Sigmoid colon (tissue), 7 donors: ENCODE data around the gene ENTREP3. TPM values are rescaled to one million over a fixed set of nuclear protein-coding genes. Genes with fewer than 3 reads are reported as not detected.
A peak's percentile ranks its signal among the peaks of the same experiment; 100 is the strongest.

Source experiments
- DNase-seq: peaks from one replicate; pipeline ENCODE4 v3.0.0-alpha.2; 2019
- H3K27ac ChIP-seq, 4 donors: fragments of 200-600 bp; sonication (generic); one replicate each; pipeline ENCODE4 v1.5.1; 2016 to 2019; ENCODE audit warnings: mild to moderate bottlenecking in 1 of 4
- H3K27me3 ChIP-seq, 3 donors: fragments of 200-600 bp; sonication (generic); one replicate each; pipeline ENCODE4 v1.5.1; 2019; ENCODE audit warnings: mild to moderate bottlenecking in 1 of 3
- H3K36me3 ChIP-seq, 4 donors: fragments of 200-600 bp; sonication (generic); one replicate each; pipeline ENCODE4 v1.5.1; 2016 to 2019
- H3K4me1 ChIP-seq, 4 donors: fragments of 200-600 bp; sonication (generic); one replicate each; pipeline ENCODE4 v1.5.1; 2017 to 2019
- H3K4me3 ChIP-seq, 4 donors: fragments of 200-600 bp; sonication (generic); one replicate each; pipeline ENCODE4 v1.5.1; 2017 to 2019; ENCODE audit warnings: mild to moderate bottlenecking in 2 of 4, moderate library complexity in 1 of 4
- H3K9me3 ChIP-seq, 4 donors: fragments of 200-600 bp in 3 of 4; sonication (generic) in 3 of 4; one replicate each; pipeline versions ENCODE4 v1.5.1 to v1.6.1; 2013 to 2019
- EP300 ChIP-seq, 4 donors: sonication (generic); formaldehyde crosslinking; IDR thresholded peaks; one replicate each; pipeline ENCODE4 v1.6.1; 2017; ENCODE audit warnings: antibody characterized with exemption in 4 of 4
- POLR2A ChIP-seq, 2 donors: fragments of 450-650 bp; IDR thresholded peaks; one replicate each; pipeline ENCODE4 v1.6.1; 2016; ENCODE audit warnings: antibody characterized with exemption in 2 of 2, mild to moderate bottlenecking in 2 of 2, moderate library complexity in 2 of 2
- POLR2AphosphoS5 ChIP-seq, 4 donors: sonication (generic); formaldehyde crosslinking; IDR thresholded peaks; one replicate each; pipeline ENCODE4 v1.6.1; 2017; ENCODE audit warnings: antibody characterized with exemption in 4 of 4
- WGBS, 2 donors: extraction: QIAGEN DNeasy Blood & Tissue Kit; methylation state at CpG; one replicate each; pipeline ENCODE4 v1.1.7; 2013; 5-methylcytosine and 5-hydroxymethylcytosine counted together
- intact Hi-C: fragments of 100-400 bp; cut with DNase I; formaldehyde crosslinking; loops from one replicate; pipeline ENCODE4 v1.15.1; 2023
- polyA plus RNA-seq, 3 donors: library from polyadenylated mRNA; stranded (reverse); fragments of 200-250 nt; gene quantifications; one replicate each; pipeline ENCODE4 v1.2.3, GENCODE V29; 2013
- total RNA-seq, 4 donors: library from RNA; depleted of rRNA; stranded (reverse); fragments of >200 nt; gene quantifications; one replicate each; pipeline ENCODE4 v1.1.0, GENCODE V29; 2016
- TF ChIP-seq, protein P1 (sequence below), 4 experiments: fragments of 450-650 bp in 3 of 4; fragments of 200-600 bp in 1 of 4; IDR thresholded peaks; one replicate each; pipeline ENCODE4 v1.5.1; 2016 to 2019; ENCODE audit warnings: antibody characterized with exemption in 4 of 4, mild to moderate bottlenecking in 3 of 4, moderate library complexity in 2 of 4
- donor health status: healthy with polysubstance abuse.
- donor health status: Bipolar disorder and iron deficiency.
- donor health status: healthy.

Gene ENTREP3
- total and polyA plus RNA-seq, 7 donors: 5.4 to 44.0 (median 15.7) TPM

DNA sequence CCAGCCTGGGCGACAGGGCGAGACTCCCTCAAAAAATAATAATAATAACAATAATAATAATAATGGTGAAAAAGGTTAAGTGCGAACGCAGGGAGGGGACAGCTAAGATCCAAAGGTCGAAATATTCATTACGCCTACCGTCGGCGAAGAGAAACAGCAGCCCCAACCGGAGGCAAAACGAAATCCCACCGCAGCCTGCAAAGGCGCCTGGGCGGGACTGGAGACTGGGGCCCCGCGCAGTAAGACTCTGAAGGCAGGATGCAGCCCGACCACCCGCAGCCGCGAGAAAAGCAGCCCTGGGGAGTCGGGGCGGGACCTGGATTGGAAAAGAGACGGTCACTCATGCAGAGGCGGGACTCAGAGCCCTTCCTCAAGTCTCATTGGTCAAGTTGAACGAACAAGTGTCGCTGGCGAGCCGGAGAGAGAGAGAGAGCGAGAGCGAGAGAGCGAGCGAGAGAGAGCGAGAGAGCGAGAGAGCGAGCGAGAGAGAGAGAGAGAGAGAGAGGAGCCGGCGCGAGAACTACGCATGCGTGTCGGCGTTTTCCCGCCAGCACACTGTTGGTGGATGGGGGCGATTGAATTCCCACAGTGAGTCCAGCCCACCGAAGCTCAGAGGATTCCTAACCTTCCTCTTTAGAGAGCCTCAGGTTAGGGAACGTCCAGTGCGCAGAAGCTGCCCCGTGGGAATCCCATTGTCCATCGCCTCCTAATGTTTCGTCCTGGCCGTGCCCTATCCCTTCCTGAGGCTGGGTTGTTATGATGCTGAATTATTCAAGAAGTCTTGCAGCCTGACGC lies 10.7 kb downstream of the ENTREP3 start:
- H3K27me3 ChIP-seq: no peaks in the 10 kb centered on the region
- intact Hi-C loops: loop anchor here (5.0 kb wide), 1 partner anchor 37 kb away; the partner anchor contains the start of genes MTX1 and THBS3
- H3K4me1 ChIP-seq: peaks cover 7 to 43% (median 37%) of the 10 kb centered on the region in 4 donors
- H3K9me3 ChIP-seq: no peaks in the 10 kb centered on the region
- peak; percentile 100 for DNase-seq
- H3K27ac ChIP-seq: peak overlapping the region; percentile 87 to 96 (median 95)
- peak overlapping the region; percentile 56 to 70 (median 66) for H3K4me3 ChIP-seq
- TF ChIP-seq EP300 (IDR thresholded peaks at IDR 0.05) (peak in 2 of 4 donors; percentile 37 to 67), POLR2AphosphoS5 (IDR thresholded peaks at IDR 0.05) (peak; percentile 83 to 95 (median 95)), POLR2A (IDR thresholded peaks at IDR 0.05) (peak; percentile 90 to 91)
- TF ChIP-seq, protein P1, sequence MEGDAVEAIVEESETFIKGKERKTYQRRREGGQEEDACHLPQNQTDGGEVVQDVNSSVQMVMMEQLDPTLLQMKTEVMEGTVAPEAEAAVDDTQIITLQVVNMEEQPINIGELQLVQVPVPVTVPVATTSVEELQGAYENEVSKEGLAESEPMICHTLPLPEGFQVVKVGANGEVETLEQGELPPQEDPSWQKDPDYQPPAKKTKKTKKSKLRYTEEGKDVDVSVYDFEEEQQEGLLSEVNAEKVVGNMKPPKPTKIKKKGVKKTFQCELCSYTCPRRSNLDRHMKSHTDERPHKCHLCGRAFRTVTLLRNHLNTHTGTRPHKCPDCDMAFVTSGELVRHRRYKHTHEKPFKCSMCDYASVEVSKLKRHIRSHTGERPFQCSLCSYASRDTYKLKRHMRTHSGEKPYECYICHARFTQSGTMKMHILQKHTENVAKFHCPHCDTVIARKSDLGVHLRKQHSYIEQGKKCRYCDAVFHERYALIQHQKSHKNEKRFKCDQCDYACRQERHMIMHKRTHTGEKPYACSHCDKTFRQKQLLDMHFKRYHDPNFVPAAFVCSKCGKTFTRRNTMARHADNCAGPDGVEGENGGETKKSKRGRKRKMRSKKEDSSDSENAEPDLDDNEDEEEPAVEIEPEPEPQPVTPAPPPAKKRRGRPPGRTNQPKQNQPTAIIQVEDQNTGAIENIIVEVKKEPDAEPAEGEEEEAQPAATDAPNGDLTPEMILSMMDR (IDR thresholded peaks at IDR 0.05): peak; percentile 17 to 94 (median 94)
- WGBS, 2 donors: 1% methylated on average over 53 of the region's 53 CpGs
- H3K36me3 ChIP-seq: peaks cover 5 to 30% (median 10%) of the 10 kb centered on the region in 4 donors

DNA sequence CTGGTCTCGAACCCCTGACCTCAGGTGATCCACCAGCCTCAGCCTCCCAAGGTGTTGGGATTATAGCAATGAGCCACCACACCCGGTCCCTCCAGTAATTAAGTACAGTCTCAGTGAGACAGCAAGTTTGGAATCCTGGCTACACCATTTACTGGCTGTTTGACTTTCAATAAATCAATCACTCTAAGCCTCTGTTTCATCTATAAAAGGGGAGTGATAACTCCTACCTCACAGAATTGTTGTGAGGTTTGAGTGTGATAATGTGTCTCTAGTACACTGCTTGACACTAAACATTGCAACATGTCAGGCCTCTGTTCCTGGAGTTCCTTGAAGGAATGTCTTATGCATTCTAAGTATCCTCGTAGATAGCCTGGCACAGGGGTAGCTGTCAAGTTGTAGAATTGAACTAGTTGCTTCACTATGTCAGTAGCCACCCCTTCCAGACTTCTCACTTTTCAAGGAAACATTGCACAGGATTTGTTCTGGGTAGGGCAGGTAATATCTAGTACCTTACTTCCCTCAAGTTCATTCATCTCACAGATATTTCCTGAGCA lies 12.4 kb downstream of the ENTREP3 start:
- Histone ChIP-seq H3K27ac (peak overlapping the region; percentile 87 to 96 (median 95)), H3K4me3 (peak overlapping the region in 2 of 4 donors; percentile 68 to 70), H3K9me3 (no peaks in the 10 kb centered on the region), H3K4me1 (peaks cover 7 to 43% (median 37%) of the 10 kb centered on the region in 4 donors), H3K27me3 (no peaks in the 10 kb centered on the region), H3K36me3 (peaks cover under 1 to 26% (median 7%) of the 10 kb centered on the region in 4 donors)
- WGBS, 2 donors: 22 to 68% methylated on average over 3 of the region's 3 CpGs
- intact Hi-C loops: loop anchor here (5.0 kb wide), 1 partner anchor 36 kb away; the partner anchor contains the start of genes MTX1 and THBS3
- TF ChIP-seq EP300 (IDR thresholded peaks at IDR 0.05) (no peak), POLR2A (IDR thresholded peaks at IDR 0.05) (no peak), POLR2AphosphoS5 (IDR thresholded peaks at IDR 0.05) (no peak)
- TF ChIP-seq, protein P1 (IDR thresholded peaks at IDR 0.05): no peak
- no peak for DNase-seq

DNA sequence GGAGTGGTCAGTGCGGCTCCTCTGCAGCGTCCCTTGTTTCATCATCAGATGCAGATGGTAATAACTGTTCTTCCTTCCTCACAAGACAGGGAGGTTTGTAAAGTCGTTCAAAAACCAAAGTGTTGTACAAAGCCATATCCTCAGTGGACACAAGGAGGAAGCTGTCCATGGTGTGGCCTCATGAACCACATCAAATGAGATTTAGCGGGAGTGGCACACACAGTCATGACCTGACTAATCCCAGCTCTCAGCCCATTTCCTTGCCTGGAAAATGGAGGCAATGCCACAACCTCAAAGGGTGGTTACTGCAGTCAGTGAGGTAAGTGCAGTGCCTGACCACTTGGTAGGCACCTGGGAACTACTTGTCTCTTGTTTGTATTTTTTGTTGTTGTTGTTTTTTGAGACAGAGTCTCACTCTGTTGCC lies 13.4 kb downstream of the ENTREP3 start:
- DNase-seq: no peak

DNA sequence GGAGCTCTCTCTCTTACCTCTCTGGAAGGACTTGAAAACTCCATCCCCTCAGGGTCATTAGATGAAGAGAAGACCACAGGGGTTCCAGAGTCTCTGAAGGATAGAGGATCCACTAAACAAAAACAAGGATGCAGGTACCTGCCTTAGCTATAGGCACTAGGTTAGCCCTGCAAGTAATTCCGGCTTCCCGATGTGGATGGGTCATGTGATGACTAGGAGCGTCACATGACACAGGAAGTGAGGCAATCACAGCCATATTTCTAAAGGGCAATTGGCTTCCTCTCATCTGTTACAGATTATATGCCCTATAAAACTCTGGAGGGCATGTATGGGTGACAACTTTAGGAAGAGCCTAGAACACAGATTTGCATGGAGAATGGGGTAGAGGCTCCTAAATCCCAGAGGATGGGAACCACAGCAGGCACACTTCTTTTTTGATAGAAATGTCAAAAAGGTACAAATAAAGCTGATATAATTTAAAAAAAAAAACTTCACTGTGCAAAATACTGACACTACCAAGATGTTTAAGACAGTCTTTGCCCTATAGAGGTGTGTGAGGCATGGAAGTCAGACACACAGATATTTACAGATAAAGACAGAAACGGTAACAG lies 14.1 kb downstream of the ENTREP3 start:
- Histone ChIP-seq H3K4me3 (peak overlapping the region; percentile 30 to 45 (median 42)), H3K27ac (peak overlapping the region; percentile 34 to 49 (median 44)), H3K27me3 (no peaks in the 10 kb centered on the region), H3K9me3 (no peaks in the 10 kb centered on the region), H3K4me1 (peaks cover 7 to 43% (median 37%) of the 10 kb centered on the region in 4 donors), H3K36me3 (peaks cover 0 to 32% (median 9%) of the 10 kb centered on the region in 4 donors)
- TF ChIP-seq, protein P1 (IDR thresholded peaks at IDR 0.05): no peak
- TF ChIP-seq POLR2AphosphoS5 (IDR thresholded peaks at IDR 0.05): peak in 2 of 4 donors; percentile 44 to 65
- no peak for TF ChIP-seq EP300 (IDR thresholded peaks at IDR 0.05)
- WGBS, 2 donors: 5 to 16% methylated on average over 4 of the region's 4 CpGs
- peak; percentile 86 for DNase-seq
- intact Hi-C loops: loop anchor here (5.0 kb wide), 1 partner anchor 34 kb away; the partner anchor contains the start of genes MTX1 and THBS3

More for the DNA sequence above, 13.4 kb downstream of the ENTREP3 start:
- no peaks in the 10 kb centered on the region for H3K9me3 ChIP-seq
- no peaks in the 10 kb centered on the region for H3K27me3 ChIP-seq
- no peak for TF ChIP-seq POLR2A (IDR thresholded peaks at IDR 0.05)
- TF ChIP-seq, protein P1 (IDR thresholded peaks at IDR 0.05): no peak
- no peak for TF ChIP-seq POLR2AphosphoS5 (IDR thresholded peaks at IDR 0.05)
- TF ChIP-seq EP300 (IDR thresholded peaks at IDR 0.05): no peak
- no peak overlapping the region for H3K4me3 ChIP-seq
- WGBS, 2 donors: 63 to 65% methylated on average over 4 of the region's 4 CpGs
- intact Hi-C loops: loop anchor here (5.0 kb wide), 1 partner anchor 35 kb away; the partner anchor contains the start of genes MTX1 and THBS3
- H3K36me3 ChIP-seq: peaks cover 0 to 26% (median 5%) of the 10 kb centered on the region in 4 donors
- H3K4me1 ChIP-seq: peaks cover 7 to 43% (median 37%) of the 10 kb centered on the region in 4 donors
- peak overlapping the region; percentile 34 to 49 (median 44) for H3K27ac ChIP-seq
